AG09309 (cell line): Measurements from ENCODE around the gene DTNBP1.

Experiments used
- DNase-seq: peaks from one replicate; pipeline ENCODE4 v3.0.0-alpha.2; 2010; ENCODE audit warnings: low read depth
- H3K4me3 ChIP-seq: 2 replicates; pipeline ENCODE4 v1.5.1; 2011; ENCODE audit warnings: mild to moderate bottlenecking, low read depth, low read length, moderate library complexity; ENCODE audit not compliant: control insufficient read depth
- CTCF ChIP-seq: IDR thresholded peaks from 2 replicates; pipeline ENCODE4 v1.5.1; 2011; ENCODE audit warnings: mild to moderate bottlenecking, low read depth, low read length, inconsistent platforms; ENCODE audit not compliant: insufficient read depth, control insufficient read depth; ENCODE audit errors: missing control alignments

Gene DTNBP1

GRCh38 chr6:15557174-15557573 lies 105.7 kb downstream of the DTNBP1 start:
- DNase-seq: no peak
- H3K4me3 ChIP-seq: no peak overlapping the region
- TF ChIP-seq CTCF: no peak

- no peak overlapping the region for H3K4me3 ChIP-seq
- DNase-seq: no peak
- TF ChIP-seq CTCF: no peak
Measured at GRCh38 chr6:15556711-15557110, 106.1 kb downstream of the DTNBP1 start.

- no peak overlapping the region for H3K4me3 ChIP-seq
- TF ChIP-seq CTCF: no peak
- no peak for DNase-seq
Measured at GRCh38 chr6:15555101-15556038, 107.5 kb downstream of the DTNBP1 start.

GRCh38 chr6:15554728-15555100 lies 108.1 kb downstream of the DTNBP1 start:
- no peak for TF ChIP-seq CTCF
- no peak for DNase-seq
- no peak overlapping the region for H3K4me3 ChIP-seq

- no peak for DNase-seq
Measured at GRCh38 chr6:15553736-15554294, 109.0 kb downstream of the DTNBP1 start.

GRCh38 chr6:15553031-15553430 lies 109.8 kb downstream of the DTNBP1 start:
- TF ChIP-seq CTCF: no peak
- H3K4me3 ChIP-seq: no peak overlapping the region
- no peak for DNase-seq

More at GRCh38 chr6:15553736-15554294, 109.0 kb downstream of the DTNBP1 start:
- TF ChIP-seq CTCF: no peak
- no peak overlapping the region for H3K4me3 ChIP-seq
